H1 (cell line): ENCODE data around the gene MRTFA. TPM values are rescaled to one million over a fixed set of nuclear protein-coding genes. Genes with fewer than 3 reads are reported as not detected.

Experiments
- CTCF ChIA-PET: fragments of 300-600 bp; sonication (Branson Sonifier 250); formaldehyde crosslinking; loops from one replicate; lab custom pipeline; 2021; ENCODE audit not compliant: partially characterized antibody; lab: Charles Lee
- POLR2A ChIA-PET: fragments of 300-600 bp; sonication (Branson Sonifier 250); formaldehyde crosslinking; loops from one replicate; lab custom pipeline; 2021; ENCODE audit warnings: inconsistent platforms; ENCODE audit not compliant: partially characterized antibody; lab: Charles Lee
- DNase-seq, 2 experiments: peaks; one replicate each; pipeline versions ENCODE4 v3.0.0 to v3.0.0-alpha.2; 2010 to 2022; ENCODE audit warnings: low spot score in 2 of 2, low read depth in 1 of 2, mixed read lengths in 1 of 2
- FAIRE-seq: peaks from 2 replicates; lab custom pipeline; 2011; peaks lifted over from hg19 to GRCh38; lab: Jason Lieb, UNC
- H2AFZ ChIP-seq: 2 replicates; pipeline ENCODE4 v1.8.1; 2012; ENCODE audit warnings: low read length, inconsistent platforms
- H2AK5ac ChIP-seq: 2 replicates; pipeline ENCODE4 v1.6.1; 2013; ENCODE audit warnings: low read depth, low read length
- H2BK120ac ChIP-seq: replicated peaks from 2 replicates; pipeline ENCODE3; 2013; ENCODE audit warnings: low read depth, low read length, inconsistent platforms
- H2BK12ac ChIP-seq: 2 replicates; pipeline ENCODE4 v1.6.1; 2013; ENCODE audit warnings: low read depth, low read length
- H2BK15ac ChIP-seq: 2 replicates; pipeline ENCODE4 v1.6.1; 2013; ENCODE audit warnings: low read length
- H2BK20ac ChIP-seq: 2 replicates; pipeline ENCODE4 v1.6.1; 2013; ENCODE audit warnings: low read length
- H2BK5ac ChIP-seq: 2 replicates; pipeline ENCODE4 v1.6.1; 2013; ENCODE audit warnings: low read depth, low read length
- H3K14ac ChIP-seq: 2 replicates; pipeline ENCODE4 v1.6.1; 2013; ENCODE audit warnings: inconsistent platforms; ENCODE audit not compliant: insufficient read length
- H3K18ac ChIP-seq: 2 replicates; pipeline ENCODE4 v1.6.1; 2013; ENCODE audit warnings: low read length; ENCODE audit errors: extremely low read depth
- H3K23ac ChIP-seq: 2 replicates; pipeline ENCODE4 v1.6.1; 2013; ENCODE audit warnings: inconsistent platforms; ENCODE audit not compliant: insufficient read length
- H3K23me2 ChIP-seq: 2 replicates; pipeline ENCODE4 v1.6.1; 2013; ENCODE audit warnings: low read depth, low read length
- H3K27ac ChIP-seq: 2 replicates; pipeline ENCODE4 v1.6.1; 2011; ENCODE audit warnings: low read depth, low read length, inconsistent platforms
- H3K27me3 ChIP-seq, 4 experiments: replicated peaks in 1 of 4; 1 replicate in 1 of 4; 2 replicates in 3 of 4; pipeline versions ENCODE4 v1.6.1 to v1.8.1; 2011 to 2013; ENCODE audit warnings: low read length in 3 of 4, mild to moderate bottlenecking in 3 of 4, inconsistent platforms in 2 of 4, mixed read lengths in 2 of 4, moderate library complexity in 1 of 4; ENCODE audit not compliant: control insufficient read depth in 3 of 4, insufficient read depth in 3 of 4; ENCODE audit errors: extremely low read depth in 1 of 4
- H3K36me3 ChIP-seq, 4 experiments: 2 replicates each; pipeline versions ENCODE4 v1.6.1 to v1.8.1; 2011 to 2013; ENCODE audit warnings: mild to moderate bottlenecking in 4 of 4, low read length in 3 of 4, moderate library complexity in 2 of 4, control low read depth in 1 of 4, inconsistent platforms in 1 of 4; ENCODE audit not compliant: insufficient read depth in 4 of 4, control insufficient read depth in 2 of 4
- H3K4ac ChIP-seq: replicated peaks from 2 replicates; pipeline ENCODE3; 2013; ENCODE audit warnings: low read length, low read depth, mixed read lengths, inconsistent platforms; ENCODE audit not compliant: insufficient read length
- H3K4me1 ChIP-seq, 4 experiments: replicated peaks in 1 of 4; 1 replicate in 1 of 4; 2 replicates in 3 of 4; pipeline versions ENCODE4 v1.6.1 to v1.8.1; 2011 to 2013; ENCODE audit warnings: low read length in 3 of 4, inconsistent platforms in 2 of 4, mixed read lengths in 1 of 4; ENCODE audit not compliant: insufficient read depth in 4 of 4, control insufficient read depth in 3 of 4
- H3K4me2 ChIP-seq, 2 experiments: 2 replicates each; pipeline versions ENCODE4 v1.6.1 to v1.8.1; 2011 to 2013; ENCODE audit warnings: low read depth in 2 of 2, low read length in 2 of 2, control low read depth in 1 of 2, inconsistent platforms in 1 of 2, mild to moderate bottlenecking in 1 of 2; ENCODE audit not compliant: insufficient read depth in 1 of 2
- H3K4me3 ChIP-seq, 4 experiments: fragments of 200-600, 300-600 bp in 1 of 4; sonication (generic), shearing (Covaris generic), sonication (Bioruptor Twin) in 1 of 4; 2 replicates each; pipeline versions ENCODE4 v1.5.1 to v1.8.1; 2011 to 2016; ENCODE audit warnings: low read length in 4 of 4, low read depth in 3 of 4, control low read depth in 2 of 4, inconsistent platforms in 2 of 4, mild to moderate bottlenecking in 2 of 4, mixed read lengths in 1 of 4, moderate library complexity in 1 of 4; ENCODE audit not compliant: insufficient read depth in 2 of 4; ENCODE audit errors: extremely low read depth in 1 of 4
- H3K56ac ChIP-seq: replicated peaks from 2 replicates; pipeline ENCODE3; 2013; ENCODE audit warnings: low read depth, mild to moderate bottlenecking, mixed read lengths, low read length, inconsistent platforms; ENCODE audit not compliant: insufficient read length
- H3K79me1 ChIP-seq: 2 replicates; pipeline ENCODE4 v1.6.1; 2013; ENCODE audit warnings: low read depth, low read length, control low read depth
- H3K79me2 ChIP-seq, 2 experiments: 2 replicates each; pipeline versions ENCODE4 v1.6.1 to v1.8.1; 2012 to 2013; ENCODE audit warnings: low read length in 2 of 2, mild to moderate bottlenecking in 2 of 2, inconsistent platforms in 1 of 2; ENCODE audit not compliant: insufficient read depth in 2 of 2, control insufficient read depth in 1 of 2
- H3K9ac ChIP-seq, 4 experiments: replicated peaks in 1 of 4; 1 replicate in 1 of 4; 2 replicates in 3 of 4; pipeline versions ENCODE4 v1.6.1 to v1.8.1; 2011 to 2013; ENCODE audit warnings: low read depth in 3 of 4, low read length in 3 of 4, control low read depth in 2 of 4, mild to moderate bottlenecking in 2 of 4, moderate library complexity in 2 of 4, inconsistent platforms in 1 of 4; ENCODE audit errors: extremely low read depth in 1 of 4
- H3K9me3 ChIP-seq, 2 experiments: 2 replicates each; pipeline versions ENCODE4 v1.6.1 to v1.8.1; 2012 to 2013; ENCODE audit warnings: mild to moderate bottlenecking in 2 of 2, moderate library complexity in 2 of 2, control low read depth in 1 of 2, inconsistent platforms in 1 of 2, low read depth in 1 of 2, low read length in 1 of 2, mixed read lengths in 1 of 2; ENCODE audit not compliant: insufficient read depth in 2 of 2
- H4K20me1 ChIP-seq, 2 experiments: replicated peaks in 1 of 2; 2 replicates each; pipeline versions ENCODE3 to v1.8.1; 2011 to 2013; ENCODE audit warnings: inconsistent platforms in 2 of 2, low read length in 2 of 2, mild to moderate bottlenecking in 1 of 2; ENCODE audit not compliant: insufficient read depth in 2 of 2, control insufficient read depth in 1 of 2
- H4K5ac ChIP-seq: 2 replicates; pipeline ENCODE4 v1.6.1; 2013; ENCODE audit warnings: low read length, low read depth, mixed read lengths, inconsistent platforms; ENCODE audit not compliant: insufficient read length
- H4K8ac ChIP-seq: 2 replicates; pipeline ENCODE4 v1.8.0; 2013; ENCODE audit warnings: mild to moderate bottlenecking, moderate library complexity, low read length, inconsistent platforms; ENCODE audit not compliant: insufficient read depth; ENCODE audit errors: extremely low read depth
- H4K91ac ChIP-seq: replicated peaks from 2 replicates; pipeline ENCODE3; 2013; ENCODE audit warnings: low read length, mixed read lengths, inconsistent platforms; ENCODE audit not compliant: insufficient read length
- FOSL1 ChIP-seq: IDR thresholded peaks from 2 replicates; pipeline ENCODE4 v1.6.1; 2011; ENCODE audit warnings: mild to moderate bottlenecking, low read depth, low read length, moderate library complexity; ENCODE audit not compliant: insufficient read depth
- GTF2F1 ChIP-seq: IDR thresholded peaks from 2 replicates; pipeline ENCODE4 v1.6.1; 2012; ENCODE audit warnings: low read depth, low read length, improper control_type of control experiment, borderline replicate concordance
- HDAC2 ChIP-seq, 2 experiments: fragments of 300-600 bp in 1 of 2; sonication (generic) in 1 of 2; IDR thresholded peaks; 2 replicates each; pipeline ENCODE4 v1.6.1; 2011 to 2012; ENCODE audit warnings: low read depth in 2 of 2, low read length in 2 of 2, mild to moderate bottlenecking in 2 of 2, moderate library complexity in 2 of 2, borderline replicate concordance in 1 of 2, inconsistent platforms in 1 of 2
- KDM1A ChIP-seq: fragments of 200-600, 300-600 bp; sonication (generic); IDR thresholded peaks from 2 replicates; pipeline ENCODE4 v1.7.1; 2016; ENCODE audit warnings: mild to moderate bottlenecking, low read length, borderline replicate concordance
- MAX ChIP-seq: IDR thresholded peaks from 2 replicates; pipeline ENCODE4 v1.6.1; 2012; ENCODE audit warnings: inconsistent platforms
- NRF1 ChIP-seq: IDR thresholded peaks from 2 replicates; pipeline ENCODE4 v1.6.1; 2011; ENCODE audit warnings: mild to moderate bottlenecking, low read depth, low read length, improper control_type of control experiment
- RBBP5 ChIP-seq: IDR thresholded peaks from 2 replicates; pipeline ENCODE4 v1.7.1; 2012; ENCODE audit warnings: low read depth, mild to moderate bottlenecking, inconsistent platforms, low read length, moderate library complexity, borderline replicate concordance
- RFX5 ChIP-seq: IDR thresholded peaks from 2 replicates; pipeline ENCODE4 v1.6.1; 2011; ENCODE audit warnings: low read depth, low read length, improper control_type of control experiment, borderline replicate concordance
- TAF1 ChIP-seq: IDR thresholded peaks from 2 replicates; pipeline ENCODE4 v1.6.1; 2011; ENCODE audit warnings: mild to moderate bottlenecking, low read depth, low read length
- TBP ChIP-seq: IDR thresholded peaks from 2 replicates; pipeline ENCODE4 v1.6.1; 2011; ENCODE audit warnings: low read depth, low read length, improper control_type of control experiment
- YY1 ChIP-seq: IDR thresholded peaks from 2 replicates; pipeline ENCODE4 v1.6.1; 2011; ENCODE audit warnings: low read depth, mild to moderate bottlenecking, low read length
- WGBS, 2 experiments: shearing (Covaris generic) in 1 of 2; methylation state at CpG; one replicate each; pipeline versions ENCODE4 v1.1.6 to v1.1.7; 2013 to 2015; ENCODE audit warnings: low lambda C conversion rate in 2 of 2, mixed read lengths in 2 of 2, inconsistent platforms in 1 of 2, low coverage in 1 of 2, missing lambda C conversion rate in 1 of 2; ENCODE audit not compliant: insufficient replicate concordance in 2 of 2, insufficient coverage in 1 of 2, insufficient read length in 1 of 2; ENCODE audit errors: extremely low coverage in 1 of 2, missing lambda C conversion rate in 1 of 2; 5-methylcytosine and 5-hydroxymethylcytosine counted together
- polyA plus RNA-seq, 7 experiments: library from polyadenylated mRNA; depleted of rRNA in 3 of 7; stranded (reverse) in 5 of 7; unstranded in 2 of 7; fragments of >200 nt in 5 of 7; fragments of 200-250 nt in 2 of 7; gene quantifications; 1 replicate in 5 of 7; 2 replicates in 1 of 7; 4 replicates in 1 of 7; pipeline versions ENCODE4 v1.2.1 to v1.2.3, GENCODE V29; 2011 to 2013; ENCODE audit warnings: missing spikeins in 2 of 7, mixed read lengths in 2 of 7
- total RNA-seq: library from RNA; stranded (reverse); fragmentation: NEBNext Ultra II Directional; extraction: Animal tissue kit (Norgen Biotek cat#: 25700); gene quantifications from 2 replicates; pipeline ENCODE4 v1.2.1, GENCODE V29; 2021

The MRTFA gene
- total and polyA plus RNA-seq, 2 of the 8 experiments (the other 6 are each of a cell fraction or from before 2014, with no cell fraction given) = 5.4 to 37.9 TPM

GRCh38 chr22:40678493-40679248 lies 42.2 kb upstream of the MRTFA start:
- peak overlapping the region; percentile 1 to 57; a peak in 2 of 4 replicates for H3K4me2 ChIP-seq
- TF ChIP-seq TBP = no peak
- no peak for TF ChIP-seq RFX5
- no peak for TF ChIP-seq KDM1A
- TF ChIP-seq TAF1 = no peak
- TF ChIP-seq GTF2F1 = no peak
- no peak for TF ChIP-seq YY1
- TF ChIP-seq MAX = no peak
- no peak for TF ChIP-seq RBBP5
- TF ChIP-seq HDAC2 (IDR thresholded peaks at IDR 0.05; ENCODE audit: borderline replicate concordance in 1 of 2, low read depth in 2 of 2, low read length in 2 of 2) = no peak
- no peak for TF ChIP-seq FOSL1
- TF ChIP-seq NRF1 = no peak

More at GRCh38 chr22:40678493-40679248, 42.2 kb upstream of the MRTFA start:
- H3K56ac ChIP-seq = no peak overlapping the region
- H4K5ac ChIP-seq = no peak overlapping the region
- H2BK5ac ChIP-seq = 0 out of 2 replicates have a peak overlapping the region, but pooled peaks have one; percentile 27
- H3K79me2 ChIP-seq = no peaks in the 10 kb centered on the region
- H2BK12ac ChIP-seq = peak overlapping the region; percentile 77; the same call in 1 of the 2 replicates
- H3K23me2 ChIP-seq = no peaks in the 10 kb centered on the region
- no peak overlapping the region; the same call in 1 of the 2 replicates for H2AK5ac ChIP-seq
- no peak overlapping the region for H3K4me3 ChIP-seq
- H3K4ac ChIP-seq = peak overlapping the region; percentile 8
- no peak overlapping the region; the same call in 1 of the 2 replicates for H2AFZ ChIP-seq
- H3K4me1 ChIP-seq = peaks cover 8 to 34% (median 18%) of the 10 kb centered on the region in 4 experiments
- no peak overlapping the region for H3K9ac ChIP-seq
- H3K36me3 ChIP-seq = no peaks in the 10 kb centered on the region
- peak overlapping the region; percentile 75 for H4K91ac ChIP-seq
- no peak overlapping the region for H3K27ac ChIP-seq
- 84% methylated on average over 14 of the region's 14 CpGs; no CpG with 5 or more reads in 1 of the 2 experiments for WGBS, 2 experiments
- H3K9me3 ChIP-seq = 0 out of 4 replicates have a peak, but pooled peaks cover 0 to 2% of the 10 kb centered on the region in 2 experiments
- H3K18ac ChIP-seq = peak overlapping the region; percentile 4; the same call in 1 of the 2 replicates
- H3K23ac ChIP-seq = no peak overlapping the region
- ChIA-PET POLR2A (interaction anchor here (0.5 to 1.3 kb wide), 3 partner anchors 54 to 189 kb away, joined by 3 to 4 read pairs (median 4); no protein-coding TSS in a partner anchor), CTCF (interaction anchor here (1.6 to 2.4 kb wide), 2 partner anchors 33 to 43 kb away, joined by 4 to 9 read pairs; no protein-coding TSS in a partner anchor)
- FAIRE-seq (no peak), DNase-seq (no peak)
- H2BK120ac ChIP-seq = no peak overlapping the region
- H3K79me1 ChIP-seq = no peaks in the 10 kb centered on the region
- H4K8ac ChIP-seq = peak overlapping the region; percentile 71; the same call in 1 of the 2 replicates
- no peaks in the 10 kb centered on the region for H4K20me1 ChIP-seq
- no peaks in the 10 kb centered on the region for H3K27me3 ChIP-seq
- no peak overlapping the region for H3K14ac ChIP-seq
- H2BK20ac ChIP-seq = peak overlapping the region; percentile 34; the same call in 1 of the 2 replicates
- peak overlapping the region; percentile 76 for H2BK15ac ChIP-seq
